Activated gamma-delta T cell treated with Interleukin-2 at 50 U/mL for 16 hours (primary cell): ENCODE results near the gene MAGEH1.
"Not testable (repeated sequence)": the region's sequence is repeated elsewhere in the genome, so short reads cannot be mapped to it uniquely, and the experiment has no call there.

Source experiments
- DNase-seq: peaks from one replicate; pipeline ENCODE4 v3.0.0-alpha.2; 2020

MAGEH1 gene

GRCh38 chrX:55451990-55452832 lies at the start of gene MAGEH1:
MAGEH1 (plus strand) TSS chrX:55452127; CDS start chrX:55452375, 248 bp downstream.
- DNase-seq, result peak; percentile 67

GRCh38 chrX:55427079-55427478 lies 24.8 kb upstream of the MAGEH1 start:
- DNase-seq, result not testable (repeated sequence)

GRCh38 chrX:55443468-55443867 lies 8.5 kb upstream of the MAGEH1 start:
- DNase-seq, result not testable (repeated sequence)

GRCh38 chrX:55450259-55450658 lies 1.7 kb upstream of the MAGEH1 start:
- DNase-seq, result no peak

- DNase-seq, result no peak
Observed at GRCh38 chrX:55451141-55451540, 786 bp upstream of the MAGEH1 start.

GRCh38 chrX:55451626-55451989 lies 319 bp upstream of the MAGEH1 start:
- no peak for DNase-seq

GRCh38 chrX:55452833-55453124 lies 852 bp downstream of the MAGEH1 start:
- no peak for DNase-seq

GRCh38 chrX:55455708-55456107 lies 3.8 kb downstream of the MAGEH1 start:
- DNase-seq, result not testable (repeated sequence)

- not testable (repeated sequence) for DNase-seq
Observed at GRCh38 chrX:55459426-55459825, 7.5 kb downstream of the MAGEH1 start.

- DNase-seq, result not testable (repeated sequence)
Observed at GRCh38 chrX:55459926-55460325, 8.0 kb downstream of the MAGEH1 start.

GRCh38 chrX:55464050-55464449 lies 12.1 kb downstream of the MAGEH1 start:
- not testable (repeated sequence) for DNase-seq

- not testable (repeated sequence) for DNase-seq
Observed at GRCh38 chrX:55465108-55465507, 13.2 kb downstream of the MAGEH1 start.

GRCh38 chrX:55465791-55466190 lies 13.9 kb downstream of the MAGEH1 start:
- not testable (repeated sequence) for DNase-seq

- not testable (repeated sequence) for DNase-seq
Observed at GRCh38 chrX:55479956-55480355, 28.0 kb downstream of the MAGEH1 start.

GRCh38 chrX:55480390-55481062 lies 28.6 kb downstream of the MAGEH1 start:
- DNase-seq, result no peak

GRCh38 chrX:55484948-55485347 lies 33.0 kb downstream of the MAGEH1 start:
- DNase-seq, result no peak

GRCh38 chrX:55486736-55487135 lies 34.8 kb downstream of the MAGEH1 start:
- DNase-seq, result no peak

GRCh38 chrX:55487143-55487542 lies 35.2 kb downstream of the MAGEH1 start:
- no peak for DNase-seq

GRCh38 chrX:55488006-55488592 lies 36.2 kb downstream of the MAGEH1 start:
- no peak for DNase-seq

- peak; percentile 59 for DNase-seq
Observed at GRCh38 chrX:55488593-55489313, 36.8 kb downstream of the MAGEH1 start.

- DNase-seq, result peak; percentile 19
Observed at GRCh38 chrX:55489314-55490009, 37.5 kb downstream of the MAGEH1 start, which contains the start of gene USP51. USP51 (minus strand) TSS chrX:55489848; CDS start chrX:55488939, 909 bp downstream.

- no peak for DNase-seq
Observed at GRCh38 chrX:55490121-55490520, 38.2 kb downstream of the MAGEH1 start.

GRCh38 chrX:55490974-55491373 lies 39.0 kb downstream of the MAGEH1 start:
- DNase-seq, result no peak
